ENCODE data around the gene IREB2.

GRCh38 chr15:78540141-78540870 is 102.3 kb downstream of the IREB2 start, which contains the start of gene PSMA4:
- TF ChIP-seq POLR2A (IDR thresholded peaks at IDR 0.05) (peak; percentile 66 to 90), CTCF (IDR thresholded peaks at IDR 0.05) (no peak), POLR2AphosphoS5 (IDR thresholded peaks at IDR 0.05) (peak in 2 of 3 donors; percentile 24 to 37), EP300 (IDR thresholded peaks at IDR 0.05) (no peak)

Data from suprapubic skin (tissue), 4 donors.